Measurements from ENCODE around the gene IRGC.

- no peak for TF ChIP-seq CTCF (IDR thresholded peaks at IDR 0.05)
- no peak for TF ChIP-seq POLR2A (IDR thresholded peaks at IDR 0.05)
- TF ChIP-seq EP300 (IDR thresholded peaks at IDR 0.05): no peak
- no peak for TF ChIP-seq POLR2AphosphoS5 (IDR thresholded peaks at IDR 0.05)
Measured at GRCh38 chr19:43748685-43749084, 32.8 kb downstream of the IRGC start.

All from upper lobe of left lung (tissue), 4 donors.